ENCODE measurements around the gene ATF4. TPM values are rescaled to one million over a fixed set of nuclear protein-coding genes. Genes with fewer than 3 reads are reported as not detected.
A peak's percentile ranks its signal among the peaks of the same experiment; 100 is the strongest.

Gene ATF4
- total and polyA plus RNA-seq, 2 of the 13 experiments (the other 11 are each of a cell fraction or from before 2014, with no cell fraction given) = 486 to 1,297 TPM

- TF ChIP-seq MNT (IDR thresholded peaks at IDR 0.05) = peak; percentile 79
- TF ChIP-seq ZNF142 (CRISPR knock-in tag; IDR thresholded peaks at IDR 0.05) = no peak; the same call in 1 of the 2 replicates
- no peak for TF ChIP-seq ZNF781 (CRISPR knock-in tag; IDR thresholded peaks at IDR 0.05; ENCODE audit: borderline replicate concordance, not compliant biosample characterization)
- TF ChIP-seq HMG20B (CRISPR knock-in tag; conservative IDR thresholded peaks at IDR 0.05) = no peak
- TF ChIP-seq ZNF589 (CRISPR knock-in tag; conservative IDR thresholded peaks at IDR 0.05) = no peak
- no peak for TF ChIP-seq USF2 (IDR thresholded peaks at IDR 0.05; ENCODE audit: low read depth, low read length)
- TF ChIP-seq USF2 (CRISPR knock-in tag; IDR thresholded peaks at IDR 0.05; ENCODE audit: borderline replicate concordance) = 0 out of 2 replicates have a peak, but pooled peaks have one; percentile 42
- no peak for TF ChIP-seq RFXANK (CRISPR knock-in tag; IDR thresholded peaks at IDR 0.05)
- TF ChIP-seq ZNF891 (CRISPR knock-in tag; IDR thresholded peaks at IDR 0.05) = no peak
- peak; percentile 87 for TF ChIP-seq PHF20 (CRISPR knock-in tag; IDR thresholded peaks at IDR 0.05)
- no peak for TF ChIP-seq HMG20A (CRISPR knock-in tag; IDR thresholded peaks at IDR 0.05; ENCODE audit: borderline replicate concordance)
- TF ChIP-seq ZBTB4 (CRISPR knock-in tag; IDR thresholded peaks at IDR 0.05; ENCODE audit: borderline replicate concordance) = no peak
Observed at GRCh38 chr22:39502109-39502788, 18.1 kb upstream of the ATF4 start, which contains the start of gene MIEF1 (continued).

All from HepG2 (cell line).